ENCODE data around the gene ZFAND4.
A peak's percentile ranks its signal among the peaks of the same experiment; 100 is the strongest.
"Not testable (repeated sequence)": the region's sequence is repeated elsewhere in the genome, so short reads cannot be mapped to it uniquely, and the experiment has no call there.

The ZFAND4 gene

DNA sequence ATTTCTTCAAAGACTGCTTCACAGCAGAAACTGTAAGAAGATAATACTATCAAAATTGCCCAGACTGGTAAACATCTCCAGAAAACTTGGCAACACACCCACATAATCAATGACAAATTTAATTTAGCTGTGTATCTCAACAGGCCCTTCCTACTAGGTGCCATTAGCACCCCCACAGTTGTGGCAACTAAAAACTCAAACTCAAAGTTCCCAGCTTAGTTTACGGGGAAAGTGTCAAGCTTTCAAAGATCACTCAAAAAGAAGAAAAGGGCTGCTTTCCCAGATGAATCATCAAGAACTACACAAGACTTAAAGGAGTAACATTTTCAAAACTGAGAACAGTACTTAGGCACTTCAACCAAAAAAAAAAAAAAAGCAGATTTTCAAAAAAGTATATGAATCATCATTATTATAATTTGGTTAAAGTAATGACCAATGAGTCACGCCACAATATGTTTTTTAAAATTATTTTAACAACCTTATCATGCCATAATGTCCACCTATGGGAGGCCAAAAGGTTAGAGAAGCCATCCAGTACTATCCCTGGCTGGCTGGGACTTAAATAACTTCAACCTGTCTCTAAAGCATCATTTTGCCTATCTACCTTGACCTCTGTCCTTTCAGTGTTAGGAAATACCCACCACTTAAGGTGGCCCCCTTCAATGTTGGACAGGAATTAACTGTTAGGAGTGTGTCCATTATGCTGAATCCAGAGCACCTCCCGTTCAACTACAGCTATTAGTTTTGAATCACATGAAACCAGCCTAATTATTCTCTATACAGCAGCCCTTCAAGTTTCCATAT, 90.8 kb downstream of the ZFAND4 start:
- H3K4me3 ChIP-seq (ENCODE audit: low read depth in 1 of 2, low read length in 1 of 2): no peak overlapping the region
- H3K4me1 ChIP-seq (ENCODE audit: control insufficient read depth in 1 of 2, insufficient read depth in 1 of 2, low read depth in 1 of 2, low read length in 1 of 2): peaks cover 16 to 19% of the 10 kb centered on the region in 2 experiments
- no peaks in the 10 kb centered on the region for H3K36me3 ChIP-seq
- no peaks in the 10 kb centered on the region for H3K9me3 ChIP-seq
- peak overlapping the region; percentile 66 for H3K27ac ChIP-seq
- TF ChIP-seq, protein P1, sequence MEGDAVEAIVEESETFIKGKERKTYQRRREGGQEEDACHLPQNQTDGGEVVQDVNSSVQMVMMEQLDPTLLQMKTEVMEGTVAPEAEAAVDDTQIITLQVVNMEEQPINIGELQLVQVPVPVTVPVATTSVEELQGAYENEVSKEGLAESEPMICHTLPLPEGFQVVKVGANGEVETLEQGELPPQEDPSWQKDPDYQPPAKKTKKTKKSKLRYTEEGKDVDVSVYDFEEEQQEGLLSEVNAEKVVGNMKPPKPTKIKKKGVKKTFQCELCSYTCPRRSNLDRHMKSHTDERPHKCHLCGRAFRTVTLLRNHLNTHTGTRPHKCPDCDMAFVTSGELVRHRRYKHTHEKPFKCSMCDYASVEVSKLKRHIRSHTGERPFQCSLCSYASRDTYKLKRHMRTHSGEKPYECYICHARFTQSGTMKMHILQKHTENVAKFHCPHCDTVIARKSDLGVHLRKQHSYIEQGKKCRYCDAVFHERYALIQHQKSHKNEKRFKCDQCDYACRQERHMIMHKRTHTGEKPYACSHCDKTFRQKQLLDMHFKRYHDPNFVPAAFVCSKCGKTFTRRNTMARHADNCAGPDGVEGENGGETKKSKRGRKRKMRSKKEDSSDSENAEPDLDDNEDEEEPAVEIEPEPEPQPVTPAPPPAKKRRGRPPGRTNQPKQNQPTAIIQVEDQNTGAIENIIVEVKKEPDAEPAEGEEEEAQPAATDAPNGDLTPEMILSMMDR (IDR thresholded peaks at IDR 0.05): no peak
- H3K27me3 ChIP-seq: no peaks in the 10 kb centered on the region

DNA sequence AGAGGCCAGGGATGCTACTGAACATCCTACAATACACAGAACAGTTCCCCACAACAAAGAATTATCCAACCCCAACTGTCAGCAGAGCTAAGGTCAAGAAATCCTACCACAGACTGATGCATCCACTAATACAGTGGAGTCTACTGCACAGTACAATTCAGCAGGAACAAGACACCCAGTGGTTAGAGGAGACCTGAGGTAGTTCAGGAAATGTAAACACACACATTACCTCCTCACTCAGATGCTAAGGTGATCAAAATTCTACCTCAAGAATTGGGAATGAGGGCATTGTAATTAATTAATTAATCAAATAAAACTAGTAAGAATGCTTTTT, 91.4 kb downstream of the ZFAND4 start:
- no peak overlapping the region for H3K4me3 ChIP-seq (ENCODE audit: low read depth in 1 of 2, low read length in 1 of 2)
- H3K4me1 ChIP-seq (ENCODE audit: control insufficient read depth in 1 of 2, insufficient read depth in 1 of 2, low read depth in 1 of 2, low read length in 1 of 2): peaks cover 16 to 19% of the 10 kb centered on the region in 2 experiments
- no peaks in the 10 kb centered on the region for H3K9me3 ChIP-seq
- H3K27ac ChIP-seq: peak overlapping the region; percentile 66
- TF ChIP-seq, protein P1 (IDR thresholded peaks at IDR 0.05): no peak
- no peaks in the 10 kb centered on the region for H3K36me3 ChIP-seq
- H3K27me3 ChIP-seq: no peaks in the 10 kb centered on the region

DNA sequence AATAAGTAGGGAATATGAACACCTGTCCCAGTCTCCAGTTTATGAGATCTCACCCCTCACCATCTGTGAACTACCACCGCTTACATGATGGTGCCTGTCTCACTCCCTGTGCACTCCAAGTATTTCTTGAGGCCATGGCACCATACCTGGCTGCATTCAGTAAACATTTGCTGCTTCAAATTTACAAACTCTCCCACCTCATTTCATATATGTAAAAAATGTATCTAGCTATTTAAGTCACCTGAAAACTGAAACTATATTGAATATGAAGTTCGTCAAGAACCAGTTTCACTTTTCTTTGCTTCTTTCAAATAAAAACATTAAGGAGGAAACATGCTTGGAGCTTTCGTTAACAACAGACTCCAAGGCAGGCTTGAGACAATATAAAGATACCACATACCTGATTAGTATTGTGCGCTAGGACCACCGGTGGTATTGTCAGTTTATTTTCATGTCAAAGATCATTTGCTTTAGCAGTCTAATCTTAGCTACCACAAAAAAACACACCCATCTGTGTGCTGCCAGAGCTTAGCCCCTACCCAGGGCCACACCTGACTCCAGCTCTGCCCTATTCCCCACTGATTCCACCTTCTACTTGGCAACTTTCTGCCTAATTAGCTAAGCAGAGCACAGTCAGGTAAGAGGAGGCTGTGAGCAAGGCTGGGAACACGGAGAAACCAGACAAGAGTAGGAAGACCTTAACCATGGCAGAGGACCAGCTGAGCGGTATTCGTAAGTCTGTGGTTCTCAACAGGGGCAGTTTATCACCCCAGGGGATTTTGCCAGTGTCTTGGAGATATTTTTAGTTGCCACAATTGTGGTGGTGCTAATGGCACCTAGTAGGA, 92.0 kb downstream of the ZFAND4 start:
- Histone ChIP-seq H3K9me3 (no peaks in the 10 kb centered on the region), H3K4me1 (ENCODE audit: control insufficient read depth in 1 of 2, insufficient read depth in 1 of 2, low read depth in 1 of 2, low read length in 1 of 2) (peaks cover 16 to 19% of the 10 kb centered on the region in 2 experiments), H3K36me3 (no peaks in the 10 kb centered on the region), H3K4me3 (ENCODE audit: low read depth in 1 of 2, low read length in 1 of 2) (peak overlapping the region in 1 of 2 experiments; percentile 22), H3K27ac (peak overlapping the region; percentile 66), H3K27me3 (no peaks in the 10 kb centered on the region)
- TF ChIP-seq, protein P1 (IDR thresholded peaks at IDR 0.05): no peak

DNA sequence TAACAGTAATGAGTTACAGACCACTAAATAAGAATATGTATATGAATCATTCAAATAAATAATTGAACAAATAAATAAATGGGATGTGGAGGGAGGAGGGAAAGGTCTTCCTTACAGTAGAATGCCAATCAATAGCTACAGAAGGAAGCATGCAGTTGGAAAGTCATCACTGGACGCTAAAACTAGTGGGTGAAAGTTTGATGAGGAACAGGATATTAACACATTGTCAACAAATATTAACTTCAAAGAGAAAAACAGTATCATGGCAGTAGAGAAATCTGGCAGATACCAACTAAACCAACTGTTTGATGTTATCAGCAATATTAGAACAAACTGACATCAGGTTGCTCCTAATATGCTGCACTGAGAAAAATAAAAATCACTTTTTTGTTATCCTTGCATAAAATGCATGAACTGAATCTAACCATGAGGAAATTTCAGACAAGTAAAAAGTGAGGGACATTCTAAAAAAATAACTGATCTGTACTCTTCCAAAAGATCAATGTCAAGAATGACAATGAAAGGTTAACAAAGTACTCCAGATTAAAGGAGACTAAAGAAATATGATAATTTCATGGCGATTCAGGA, 94.1 kb downstream of the ZFAND4 start:
- peaks cover 16 to 19% of the 10 kb centered on the region in 2 experiments for H3K4me1 ChIP-seq (ENCODE audit: control insufficient read depth in 1 of 2, insufficient read depth in 1 of 2, low read depth in 1 of 2, low read length in 1 of 2)
- no peak overlapping the region for H3K4me3 ChIP-seq (ENCODE audit: low read depth in 1 of 2, low read length in 1 of 2)
- H3K36me3 ChIP-seq: no peaks in the 10 kb centered on the region
- no peak overlapping the region for H3K27ac ChIP-seq
- TF ChIP-seq, protein P1 (IDR thresholded peaks at IDR 0.05): no peak
- H3K9me3 ChIP-seq: no peaks in the 10 kb centered on the region
- no peaks in the 10 kb centered on the region for H3K27me3 ChIP-seq

DNA sequence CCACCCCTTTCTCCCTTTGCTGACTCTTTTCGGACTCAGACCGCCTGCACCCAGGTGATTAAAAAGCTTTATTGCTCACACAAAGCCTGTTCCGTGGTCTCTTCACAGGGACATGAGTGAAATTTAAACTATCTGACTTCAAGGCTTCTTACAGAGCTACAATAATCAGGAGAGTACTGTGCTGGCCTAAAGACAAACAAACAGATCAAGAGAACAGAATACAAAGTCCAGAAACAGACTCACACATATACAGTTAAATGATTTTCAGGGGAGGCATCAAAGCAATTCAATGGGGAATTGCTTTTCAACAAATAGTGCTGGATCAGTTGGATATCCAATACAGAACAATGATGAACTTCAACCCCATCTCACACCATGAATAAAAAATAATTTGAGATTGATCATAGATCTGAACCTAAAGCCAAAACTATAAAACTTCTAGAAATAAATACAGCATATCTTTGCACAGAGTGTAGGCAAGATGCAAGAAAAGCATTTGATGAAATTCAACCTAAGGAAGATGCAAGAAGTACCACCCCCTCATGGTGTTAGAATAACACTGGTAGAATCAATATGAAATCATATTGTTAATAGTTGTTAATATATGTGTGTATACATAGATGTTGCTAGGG, 96.5 kb downstream of the ZFAND4 start:
- no peak overlapping the region for H3K27ac ChIP-seq
- H3K4me1 ChIP-seq (ENCODE audit: control insufficient read depth in 1 of 2, insufficient read depth in 1 of 2, low read depth in 1 of 2, low read length in 1 of 2): peaks cover 16 to 18% of the 10 kb centered on the region in 2 experiments
- no peaks in the 10 kb centered on the region for H3K36me3 ChIP-seq
- TF ChIP-seq, protein P1 (IDR thresholded peaks at IDR 0.05): no peak
- no peaks in the 10 kb centered on the region for H3K27me3 ChIP-seq
- no peak overlapping the region for H3K4me3 ChIP-seq (ENCODE audit: low read depth in 1 of 2, low read length in 1 of 2)
- no peaks in the 10 kb centered on the region for H3K9me3 ChIP-seq

DNA sequence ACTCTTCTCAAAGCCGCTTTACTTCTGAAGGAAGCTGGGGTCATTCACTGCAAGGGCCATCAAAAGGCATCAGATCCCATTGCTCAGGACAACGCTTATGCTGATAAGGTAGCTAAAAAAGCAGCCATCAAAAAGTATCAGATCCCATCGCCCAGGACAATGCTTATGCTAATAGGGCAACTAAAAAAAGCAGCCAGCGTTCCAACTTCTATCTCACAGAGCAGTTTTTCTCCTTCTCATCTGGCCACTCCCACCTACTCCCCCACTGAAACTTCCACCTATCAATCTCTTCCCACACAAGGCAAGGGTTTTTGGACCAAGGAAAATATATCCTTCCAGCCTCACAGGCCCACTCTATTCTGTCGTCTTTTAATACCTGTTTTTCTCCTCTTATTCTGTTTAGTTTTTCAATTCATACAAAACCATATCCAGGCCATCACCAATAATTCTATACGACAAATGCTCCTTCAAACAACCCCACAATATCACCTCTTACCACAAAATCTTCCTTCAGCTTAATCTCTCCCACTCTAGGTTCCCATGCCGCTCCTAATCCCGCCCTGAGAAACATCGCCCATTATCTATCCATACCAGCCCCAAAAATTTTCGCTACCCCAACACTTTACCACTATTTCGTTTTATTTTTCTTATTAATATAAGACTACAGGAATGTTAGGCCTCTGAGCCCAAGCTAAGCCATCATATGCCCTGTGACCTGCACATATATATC, 97.4 kb downstream of the ZFAND4 start:
- not testable (repeated sequence) for H3K27ac ChIP-seq; H3K36me3 ChIP-seq; H3K4me1 ChIP-seq (ENCODE audit: control insufficient read depth in 1 of 2, insufficient read depth in 1 of 2, low read depth in 1 of 2, low read length in 1 of 2); H3K4me3 ChIP-seq (ENCODE audit: low read depth in 1 of 2, low read length in 1 of 2); H3K27me3 ChIP-seq; H3K9me3 ChIP-seq

Measured in neutrophil (primary cell).